Transverse colon (tissue), 4 donors: Measurements from ENCODE around the gene REV1. TPM values are rescaled to one million over a fixed set of nuclear protein-coding genes. Genes with fewer than 3 reads are reported as not detected.

ENCODE experiments used
- DNase-seq: peaks from one replicate; pipeline ENCODE4 v3.0.0-alpha.2; 2019
- H3K27ac ChIP-seq, 4 donors: fragments of 200-600 bp; sonication (generic); 2 replicates each; pipeline ENCODE4 v1.5.1; 2016 to 2018; ENCODE audit warnings: inconsistent platforms in 4 of 4
- H3K27me3 ChIP-seq: fragments of 200-600 bp; sonication (generic); 2 replicates; pipeline ENCODE4 v1.5.1; 2017; ENCODE audit warnings: inconsistent platforms
- H3K36me3 ChIP-seq, 4 donors: fragments of 200-600 bp; sonication (generic); 2 replicates each; pipeline ENCODE4 v1.5.1; 2017 to 2019; ENCODE audit warnings: inconsistent platforms in 4 of 4
- H3K4me1 ChIP-seq, 4 donors: fragments of 200-600 bp; sonication (generic); 2 replicates each; pipeline ENCODE4 v1.5.1; 2017 to 2020; ENCODE audit warnings: inconsistent platforms in 4 of 4
- H3K4me3 ChIP-seq, 4 donors: fragments of 200-600 bp; sonication (generic); 1 replicate in 1 of 4; 2 replicates in 3 of 4; pipeline versions ENCODE4 v1.5.1 to v1.6.1; 2017 to 2019; ENCODE audit warnings: inconsistent platforms in 4 of 4
- H3K9me3 ChIP-seq, 2 donors: fragments of 200-600 bp; sonication (generic); 2 replicates each; pipeline ENCODE4 v1.5.1; 2017 to 2019; ENCODE audit warnings: inconsistent platforms in 2 of 2
- EP300 ChIP-seq: sonication (generic); formaldehyde crosslinking; IDR thresholded peaks from one replicate; pipeline ENCODE4 v1.6.1; 2017; ENCODE audit warnings: antibody characterized with exemption, low read depth
- POLR2A ChIP-seq: fragments of 450-650 bp; IDR thresholded peaks from one replicate; pipeline ENCODE4 v1.6.1; 2016; ENCODE audit warnings: antibody characterized with exemption, mild to moderate bottlenecking, moderate library complexity
- POLR2AphosphoS5 ChIP-seq, 3 donors: sonication (generic); formaldehyde crosslinking; IDR thresholded peaks; one replicate each; pipeline ENCODE4 v1.6.1; 2016; ENCODE audit warnings: antibody characterized with exemption in 3 of 3
- WGBS, 2 donors: methylation state at CpG; one replicate each; pipeline ENCODE4 v1.1.5; 2018; ENCODE audit warnings: low coverage in 1 of 2; 5-methylcytosine and 5-hydroxymethylcytosine counted together
- in situ Hi-C, 4 donors: fragments of 200-750 bp; cut with MboI; loops; one replicate each; pipeline versions ENCODE4 v1.15.0 to v1.15.1; 2017; ENCODE audit warnings: low sequenced_read_pairs in 3 of 4, low pct_ligation_motif_present in 1 of 4, low pct_unique_long_range_greater_than_20kb in 1 of 4
- intact Hi-C: fragments of 100-400 bp; cut with DNase I; formaldehyde crosslinking; loops from one replicate; pipeline ENCODE4 v1.15.1; 2023; ENCODE audit warnings: low total_unique reads
- total RNA-seq, 4 donors: library from RNA; depleted of rRNA; stranded (reverse); fragments of >200 nt; gene quantifications; one replicate each; pipeline ENCODE4 v1.1.0, GENCODE V29; 2016
- TF ChIP-seq, protein P1 (sequence below), 5 experiments: fragments of 200-600 bp in 3 of 5; fragments of 450-650 bp in 2 of 5; sonication (generic) in 3 of 5; IDR thresholded peaks; 1 replicate in 2 of 5; 2 replicates in 3 of 5; pipeline ENCODE4 v1.5.1; 2016 to 2017; ENCODE audit warnings: antibody characterized with exemption in 5 of 5, inconsistent platforms in 3 of 5, mild to moderate bottlenecking in 2 of 5, moderate library complexity in 1 of 5

Gene REV1
- total RNA-seq, 4 donors from 2014 or later: 23.2 to 199 (median 73.5) TPM

DNA sequence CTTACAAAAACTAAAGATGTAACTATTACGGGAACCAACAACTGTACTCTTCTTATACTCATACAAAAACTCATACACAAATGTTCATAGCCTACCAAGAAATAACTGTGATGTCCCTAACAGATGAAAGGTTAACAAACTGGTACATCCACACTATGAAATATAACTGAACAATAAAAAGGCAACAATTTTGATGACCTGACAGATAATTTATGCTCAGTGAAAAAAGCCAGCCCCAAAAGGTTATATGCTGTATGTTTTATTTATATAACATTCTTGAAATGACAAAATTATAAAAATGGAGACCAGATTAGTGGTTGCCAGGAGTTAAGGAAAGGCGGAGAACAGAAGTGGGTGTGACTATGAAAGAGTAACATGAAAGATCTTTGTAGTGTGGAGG, 31.3 kb downstream of the REV1 start:
- Histone ChIP-seq H3K27me3 (no peaks in the 10 kb centered on the region), H3K4me1 (no peaks in the 10 kb centered on the region), H3K36me3 (peaks cover 0 to 34% (median 15%) of the 10 kb centered on the region in 4 donors), H3K27ac (no peak overlapping the region), H3K4me3 (no peak overlapping the region), H3K9me3 (no peaks in the 10 kb centered on the region)
- in situ Hi-C loops: no loop called here
- no peak for DNase-seq
- TF ChIP-seq EP300: no peak
- no peak for TF ChIP-seq POLR2AphosphoS5 (IDR thresholded peaks at IDR 0.05)
- TF ChIP-seq, protein P1, sequence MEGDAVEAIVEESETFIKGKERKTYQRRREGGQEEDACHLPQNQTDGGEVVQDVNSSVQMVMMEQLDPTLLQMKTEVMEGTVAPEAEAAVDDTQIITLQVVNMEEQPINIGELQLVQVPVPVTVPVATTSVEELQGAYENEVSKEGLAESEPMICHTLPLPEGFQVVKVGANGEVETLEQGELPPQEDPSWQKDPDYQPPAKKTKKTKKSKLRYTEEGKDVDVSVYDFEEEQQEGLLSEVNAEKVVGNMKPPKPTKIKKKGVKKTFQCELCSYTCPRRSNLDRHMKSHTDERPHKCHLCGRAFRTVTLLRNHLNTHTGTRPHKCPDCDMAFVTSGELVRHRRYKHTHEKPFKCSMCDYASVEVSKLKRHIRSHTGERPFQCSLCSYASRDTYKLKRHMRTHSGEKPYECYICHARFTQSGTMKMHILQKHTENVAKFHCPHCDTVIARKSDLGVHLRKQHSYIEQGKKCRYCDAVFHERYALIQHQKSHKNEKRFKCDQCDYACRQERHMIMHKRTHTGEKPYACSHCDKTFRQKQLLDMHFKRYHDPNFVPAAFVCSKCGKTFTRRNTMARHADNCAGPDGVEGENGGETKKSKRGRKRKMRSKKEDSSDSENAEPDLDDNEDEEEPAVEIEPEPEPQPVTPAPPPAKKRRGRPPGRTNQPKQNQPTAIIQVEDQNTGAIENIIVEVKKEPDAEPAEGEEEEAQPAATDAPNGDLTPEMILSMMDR (IDR thresholded peaks at IDR 0.05): no peak
- intact Hi-C loops: no loop called here
- 94 to 95% methylated on average over 2 of the region's 2 CpGs for WGBS, 2 donors

DNA sequence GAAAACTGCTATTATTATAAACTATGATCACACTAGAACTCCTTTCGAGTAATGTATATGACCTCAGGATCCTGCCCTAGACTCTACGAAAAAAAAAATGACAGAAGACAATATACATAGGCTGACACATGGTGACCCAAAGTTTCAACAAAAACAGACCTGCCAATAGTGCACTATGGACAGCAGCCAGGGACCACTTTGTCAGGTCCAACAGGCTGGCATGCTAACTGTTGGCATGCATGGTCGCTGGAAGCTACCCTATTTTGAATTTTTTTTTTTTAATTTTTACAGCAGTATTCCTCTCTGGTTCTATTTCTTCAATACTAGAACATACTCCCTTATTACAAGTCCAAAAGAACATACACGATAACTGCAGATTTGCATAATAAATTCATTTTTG, 38.1 kb downstream of the REV1 start:
- peaks cover 0 to 31% (median 5%) of the 10 kb centered on the region in 4 donors for H3K36me3 ChIP-seq
- in situ Hi-C loops: no loop called here

DNA sequence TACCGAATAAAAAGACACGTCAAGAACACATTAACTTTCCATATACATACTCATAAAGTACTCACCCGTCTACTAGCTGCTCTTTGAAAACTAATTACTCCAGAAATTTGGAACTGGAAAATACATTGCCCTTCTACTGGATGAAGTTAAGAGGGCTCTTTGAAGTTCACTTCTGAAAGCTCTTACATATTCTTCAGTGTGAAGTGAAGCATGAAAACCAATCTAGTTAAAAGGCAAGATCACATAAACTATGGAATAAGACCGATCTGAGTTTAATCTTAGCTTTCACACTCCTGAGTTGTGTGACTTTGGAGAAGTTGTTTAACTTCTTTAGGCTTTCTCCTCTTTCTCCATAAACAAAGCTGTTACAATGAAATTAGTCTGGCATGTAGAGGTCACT, 38.5 kb downstream of the REV1 start:
- Histone ChIP-seq H3K27ac (no peak overlapping the region), H3K4me3 (no peak overlapping the region), H3K4me1 (no peaks in the 10 kb centered on the region), H3K27me3 (no peaks in the 10 kb centered on the region), H3K36me3 (peaks cover 0 to 27% (median 5%) of the 10 kb centered on the region in 4 donors), H3K9me3 (no peaks in the 10 kb centered on the region)
- TF ChIP-seq, protein P1 (IDR thresholded peaks at IDR 0.05): no peak
- TF ChIP-seq POLR2A (no peak), POLR2AphosphoS5 (IDR thresholded peaks at IDR 0.05) (no peak), EP300 (no peak)
- WGBS, 2 donors: 85 to 86% methylated on average over 4 of the region's 4 CpGs
- DNase-seq: no peak
- in situ Hi-C loops: no loop called here
- intact Hi-C loops: no loop called here

More for the DNA sequence above, 38.1 kb downstream of the REV1 start:
- no peak overlapping the region for H3K4me3 ChIP-seq
- H3K4me1 ChIP-seq: no peaks in the 10 kb centered on the region
- H3K27ac ChIP-seq: no peak overlapping the region
- no peak for DNase-seq
- TF ChIP-seq POLR2AphosphoS5 (IDR thresholded peaks at IDR 0.05) (no peak), POLR2A (no peak), EP300 (no peak)
- TF ChIP-seq, protein P1 (IDR thresholded peaks at IDR 0.05): no peak
- intact Hi-C loops: no loop called here
- 80 to 85% methylated on average over 4 of the region's 4 CpGs for WGBS, 2 donors
- no peaks in the 10 kb centered on the region for H3K27me3 ChIP-seq
- H3K9me3 ChIP-seq: no peaks in the 10 kb centered on the region

DNA sequence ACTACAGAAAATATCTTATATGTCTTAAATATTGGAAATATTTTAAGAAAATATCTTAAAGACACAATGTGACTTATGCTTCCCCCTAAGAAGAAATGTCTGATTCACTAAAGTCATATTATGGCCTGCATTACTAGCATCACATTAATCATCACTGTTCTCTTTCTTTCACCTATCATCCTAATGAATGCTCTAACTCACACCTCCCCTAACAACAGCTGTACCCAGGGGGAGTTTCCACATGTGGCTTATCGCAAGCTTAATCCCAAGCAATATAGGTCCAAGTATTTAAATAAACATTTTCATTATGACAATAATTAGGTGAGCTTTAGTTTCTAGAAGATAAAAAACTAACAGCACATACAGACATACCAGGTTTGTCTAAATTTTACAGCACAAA, 39.6 kb downstream of the REV1 start:
- in situ Hi-C loops (no loop called here), intact Hi-C loops (no loop called here)
- no peak overlapping the region for H3K27ac ChIP-seq
- no peaks in the 10 kb centered on the region for H3K27me3 ChIP-seq
- no peak for TF ChIP-seq POLR2A
- no peaks in the 10 kb centered on the region for H3K9me3 ChIP-seq
- peaks cover 0 to 22% (median 2%) of the 10 kb centered on the region in 4 donors for H3K36me3 ChIP-seq
- no peak for DNase-seq
- H3K4me3 ChIP-seq: no peak overlapping the region
- no peaks in the 10 kb centered on the region for H3K4me1 ChIP-seq
- 91 to 100% methylated on average over 1 of the region's 1 CpG for WGBS, 2 donors

DNA sequence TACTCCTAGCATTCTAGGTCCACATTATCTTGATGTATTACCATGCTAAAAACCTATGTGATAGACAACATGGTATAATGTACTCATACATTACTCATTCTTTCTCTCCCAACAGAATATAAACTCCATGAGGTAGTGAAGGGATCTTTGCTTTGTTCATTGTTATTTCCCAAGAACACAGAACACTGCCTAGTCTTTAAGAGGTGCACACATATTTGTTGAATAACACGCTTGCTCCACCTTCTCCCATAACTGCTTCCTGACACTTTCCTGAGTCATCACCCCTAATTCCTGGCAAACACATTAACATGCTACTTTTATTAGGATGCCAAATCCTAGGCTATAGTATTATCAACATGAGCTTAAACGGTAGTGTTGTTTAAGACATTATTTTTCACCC, 41.3 kb downstream of the REV1 start:
- WGBS, 2 donors: 78 to 80% methylated on average over 2 of the region's 2 CpGs
- Histone ChIP-seq H3K27me3 (no peaks in the 10 kb centered on the region), H3K27ac (no peak overlapping the region), H3K9me3 (no peaks in the 10 kb centered on the region), H3K4me1 (no peaks in the 10 kb centered on the region), H3K36me3 (peaks cover 0 to 22% (median 2%) of the 10 kb centered on the region in 4 donors), H3K4me3 (no peak overlapping the region)
- TF ChIP-seq POLR2A (no peak), POLR2AphosphoS5 (IDR thresholded peaks at IDR 0.05) (no peak), EP300 (no peak)
- TF ChIP-seq, protein P1 (IDR thresholded peaks at IDR 0.05): no peak
- in situ Hi-C loops: no loop called here
- DNase-seq: no peak
- intact Hi-C loops: loop anchor here (10.0 kb wide), 1 partner anchor 816 kb away; no protein-coding TSS in a partner anchor
